Skeletal muscle tissue (tissue), 4 donors: Measurements from ENCODE around the gene C1QTNF5. TPM values are rescaled to one million over a fixed set of nuclear protein-coding genes. Genes with fewer than 3 reads are reported as not detected.

Source experiments
- H3K27ac ChIP-seq: one replicate; pipeline ENCODE4 v1.7.0; 2013; ENCODE audit warnings: mild to moderate bottlenecking, low read depth, low read length, inconsistent platforms
- H3K27me3 ChIP-seq, 3 donors: one replicate each; pipeline ENCODE4 v1.7.0; 2013; ENCODE audit warnings: low read length in 3 of 3; ENCODE audit not compliant: control insufficient read depth in 3 of 3, insufficient read depth in 3 of 3
- H3K36me3 ChIP-seq, 3 donors: one replicate each; pipeline ENCODE4 v1.7.0; 2013; ENCODE audit warnings: low read length in 3 of 3; ENCODE audit not compliant: control insufficient read depth in 3 of 3, insufficient read depth in 3 of 3
- H3K4me1 ChIP-seq, 3 donors: one replicate each; pipeline ENCODE4 v1.7.0; 2013; ENCODE audit warnings: low read length in 3 of 3, mild to moderate bottlenecking in 3 of 3; ENCODE audit not compliant: control insufficient read depth in 3 of 3, insufficient read depth in 3 of 3
- H3K4me3 ChIP-seq, 3 donors: one replicate each; pipeline ENCODE4 v1.7.0; 2013; ENCODE audit warnings: low read length in 3 of 3
- H3K9ac ChIP-seq, 3 donors: one replicate each; pipeline ENCODE4 v1.7.0; 2013; ENCODE audit warnings: low read length in 3 of 3, mild to moderate bottlenecking in 3 of 3, moderate library complexity in 2 of 3, low read depth in 1 of 3
- H3K9me3 ChIP-seq, 3 donors: one replicate each; pipeline ENCODE4 v1.7.0; 2013; ENCODE audit warnings: low read length in 3 of 3; ENCODE audit not compliant: control insufficient read depth in 3 of 3
- total RNA-seq: library from RNA; depleted of rRNA; stranded (reverse); fragments of >200 nt; gene quantifications from one replicate; pipeline ENCODE4 v1.2.3, GENCODE V29; 2014
- donor health status: Osteomylitis.

Gene C1QTNF5
- total RNA-seq, 1 donor from 2014 or later, result 17.2 TPM

- Histone ChIP-seq H3K4me1 (peaks cover 11 to 25% (median 13%) of the 10 kb centered on the region in 3 donors), H3K9me3 (no peaks in the 10 kb centered on the region), H3K27me3 (peaks cover 0 to 12% (median 9%) of the 10 kb centered on the region in 3 donors), H3K36me3 (no peaks in the 10 kb centered on the region), H3K4me3 (no peak within 1 kb of the TSS), H3K9ac (no peak within 1 kb of the TSS), H3K27ac (peak within 1 kb of the TSS; percentile 30)
Observed at GRCh38 chr11:119346605-119347004, 5.9 kb upstream of the C1QTNF5 start, which contains the start of gene MFRP. Gene MFRP, minus strand, starts transcription at chr11:119346705. Its CDS starts 192 bp downstream, at chr11:119346513.

- Histone ChIP-seq H3K9ac (no peak overlapping the region), H3K9me3 (no peaks in the 10 kb centered on the region), H3K4me3 (no peak overlapping the region), H3K4me1 (peaks cover 19 to 35% (median 22%) of the 10 kb centered on the region in 3 donors), H3K36me3 (no peaks in the 10 kb centered on the region), H3K27ac (no peak overlapping the region), H3K27me3 (peaks cover 5 to 20% (median 17%) of the 10 kb centered on the region in 3 donors)
Observed at GRCh38 chr11:119345685-119346084, 5.0 kb upstream of the C1QTNF5 start.

- H3K27me3 ChIP-seq, result peaks cover 5 to 20% (median 18%) of the 10 kb centered on the region in 3 donors
- H3K4me1 ChIP-seq, result peaks cover 23 to 38% (median 33%) of the 10 kb centered on the region in 3 donors
- H3K36me3 ChIP-seq, result no peaks in the 10 kb centered on the region
- H3K9ac ChIP-seq, result no peak overlapping the region
- no peaks in the 10 kb centered on the region for H3K9me3 ChIP-seq
- H3K4me3 ChIP-seq, result no peak overlapping the region
- no peak overlapping the region for H3K27ac ChIP-seq
Observed at GRCh38 chr11:119344291-119345010, 3.8 kb upstream of the C1QTNF5 start.

- Histone ChIP-seq H3K36me3 (no peaks in the 10 kb centered on the region), H3K4me3 (no peak overlapping the region), H3K27me3 (peaks cover 5 to 20% (median 18%) of the 10 kb centered on the region in 3 donors), H3K27ac (no peak overlapping the region), H3K9me3 (no peaks in the 10 kb centered on the region), H3K4me1 (peaks cover 30 to 46% (median 40%) of the 10 kb centered on the region in 3 donors), H3K9ac (peak overlapping the region in 1 of 3 donors; percentile 8)
Observed at GRCh38 chr11:119343726-119344125, 3.0 kb upstream of the C1QTNF5 start.

- no peak overlapping the region for H3K27ac ChIP-seq
- no peak overlapping the region for H3K4me3 ChIP-seq
- no peaks in the 10 kb centered on the region for H3K36me3 ChIP-seq
- no peaks in the 10 kb centered on the region for H3K9me3 ChIP-seq
- peaks cover 5 to 20% (median 18%) of the 10 kb centered on the region in 3 donors for H3K27me3 ChIP-seq
- H3K9ac ChIP-seq, result no peak overlapping the region
- H3K4me1 ChIP-seq, result peaks cover 37 to 49% (median 43%) of the 10 kb centered on the region in 3 donors
Observed at GRCh38 chr11:119342362-119343130, 1.9 kb upstream of the C1QTNF5 start.

GRCh38 chr11:119342023-119342300 is 1.3 kb upstream of the C1QTNF5 start:
- Histone ChIP-seq H3K36me3 (peaks cover 0 to 4% (median 2%) of the 10 kb centered on the region in 3 donors), H3K4me1 (peaks cover 42 to 50% (median 45%) of the 10 kb centered on the region in 3 donors), H3K27me3 (peaks cover 5 to 20% (median 18%) of the 10 kb centered on the region in 3 donors), H3K4me3 (no peak overlapping the region), H3K27ac (no peak overlapping the region), H3K9ac (no peak overlapping the region), H3K9me3 (no peaks in the 10 kb centered on the region)

GRCh38 chr11:119341222-119342022 is 739 bp upstream of the C1QTNF5 start:
- Histone ChIP-seq H3K9ac (peak overlapping the region; percentile 38 to 73 (median 43)), H3K4me3 (peak overlapping the region; percentile 52 to 68 (median 56)), H3K27me3 (peaks cover 5 to 20% (median 18%) of the 10 kb centered on the region in 3 donors), H3K36me3 (peaks cover 2 to 8% (median 5%) of the 10 kb centered on the region in 3 donors), H3K9me3 (no peaks in the 10 kb centered on the region), H3K27ac (peak overlapping the region; percentile 88), H3K4me1 (peaks cover 41 to 49% (median 49%) of the 10 kb centered on the region in 3 donors)

GRCh38 chr11:119339589-119340334 is 921 bp downstream of the C1QTNF5 start:
- Histone ChIP-seq H3K36me3 (peaks cover 6 to 14% (median 9%) of the 10 kb centered on the region in 3 donors), H3K4me3 (peak overlapping the region; percentile 59 to 68 (median 63)), H3K27ac (peak overlapping the region; percentile 88), H3K27me3 (peaks cover 5 to 20% (median 18%) of the 10 kb centered on the region in 3 donors), H3K4me1 (peaks cover 57 to 64% (median 62%) of the 10 kb centered on the region in 3 donors), H3K9me3 (no peaks in the 10 kb centered on the region), H3K9ac (peak overlapping the region; percentile 74 to 79 (median 76))
